A673 (cell line): Measurements from ENCODE around the gene SENP7. TPM values are rescaled to one million over a fixed set of nuclear protein-coding genes. Genes with fewer than 3 reads are reported as not detected.
A peak's percentile ranks its signal among the peaks of the same experiment; 100 is the strongest.

ENCODE experiments used
- BruUV-seq: library from RNA; stranded (reverse); fragments of 400-500 nt; replicated peaks from 2 replicates; lab custom pipeline; 2021; lab: Mats Ljungman, UMichigan
- CTCF ChIA-PET: fragments of 300-600 bp; sonication (Branson Sonifier 250); formaldehyde crosslinking; loops from one replicate; lab custom pipeline; 2022; ENCODE audit warnings: antibody characterized with exemption; lab: Charles Lee
- POLR2A ChIA-PET: fragments of 300-600 bp; sonication (Branson Sonifier 250); formaldehyde crosslinking; loops from one replicate; lab custom pipeline; 2022; ENCODE audit warnings: antibody characterized with exemption; ENCODE audit not compliant: low non-redundant PET; lab: Charles Lee
- DNase-seq: peaks from one replicate; pipeline ENCODE4 v3.0.0-alpha.2; 2015; ENCODE audit warnings: low spot score
- H3K27ac ChIP-seq: fragments of 200-600 bp; sonication (generic); 2 replicates; pipeline ENCODE4 v1.5.1; 2016; ENCODE audit warnings: mixed run types, low read depth, mild to moderate bottlenecking, mixed read lengths, antibody characterized with exemption, low read length; ENCODE audit not compliant: poor library complexity, severe bottlenecking
- H3K27me3 ChIP-seq: fragments of 200-600 bp; sonication (generic); replicated peaks from 2 replicates; pipeline ENCODE4 v1.6.1; 2017; ENCODE audit warnings: mixed run types, low read depth, mild to moderate bottlenecking, mixed read lengths, antibody characterized with exemption, low read length; ENCODE audit not compliant: insufficient read depth, poor library complexity
- H3K36me3 ChIP-seq: fragments of 200-600 bp; sonication (generic); 2 replicates; pipeline ENCODE4 v1.6.1; 2016; ENCODE audit warnings: mixed run types, mild to moderate bottlenecking, mixed read lengths, antibody characterized with exemption, low read length; ENCODE audit not compliant: insufficient read depth, poor library complexity, severe bottlenecking
- H3K4me1 ChIP-seq: fragments of 200-600 bp; sonication (generic); 2 replicates; pipeline ENCODE4 v1.6.1; 2017; ENCODE audit warnings: mixed run types, mild to moderate bottlenecking, mixed read lengths, antibody characterized with exemption, low read length; ENCODE audit not compliant: insufficient read depth, poor library complexity, severe bottlenecking
- H3K4me3 ChIP-seq: fragments of 200-600 bp; sonication (generic); 2 replicates; pipeline ENCODE4 v1.5.1; 2016; ENCODE audit warnings: low read depth, mixed run types, mild to moderate bottlenecking, mixed read lengths, low read length; ENCODE audit not compliant: poor library complexity, severe bottlenecking
- H3K9me3 ChIP-seq: fragments of 200-600 bp; sonication (generic); 2 replicates; pipeline ENCODE4 v1.6.1; 2016; ENCODE audit warnings: mixed run types, low read depth, mild to moderate bottlenecking, mixed read lengths, antibody characterized with exemption, low read length; ENCODE audit not compliant: poor library complexity, severe bottlenecking
- EZH2 ChIP-seq: fragments of 200-600 bp; sonication (generic); IDR thresholded peaks from 2 replicates; pipeline ENCODE4 v1.6.1; 2017; ENCODE audit warnings: borderline replicate concordance, low read depth, mild to moderate bottlenecking, mixed read lengths, antibody characterized with exemption, low read length; ENCODE audit not compliant: poor library complexity, severe bottlenecking
- intact Hi-C: fragments of 100-400 bp; cut with micrococcal nuclease; formaldehyde crosslinking; loops from one replicate; pipeline ENCODE4 v1.10.0; 2022; ENCODE audit not compliant: unreplicated experiment
- total RNA-seq: library from RNA; stranded (reverse); gene quantifications from 2 replicates; pipeline ENCODE4 v1.2.3, GENCODE V29; 2021
- TF ChIP-seq, protein P1 (sequence below): fragments of 300-800, 200-600 bp; sonication (generic); conservative IDR thresholded peaks from 2 replicates; pipeline ENCODE4 v1.5.1; 2017; ENCODE audit warnings: low read depth, mild to moderate bottlenecking, antibody characterized with exemption, low read length, moderate library complexity, mixed read lengths

The SENP7 gene
- total RNA-seq, 1 experiment from 2014 or later, result 10.2 TPM

DNA sequence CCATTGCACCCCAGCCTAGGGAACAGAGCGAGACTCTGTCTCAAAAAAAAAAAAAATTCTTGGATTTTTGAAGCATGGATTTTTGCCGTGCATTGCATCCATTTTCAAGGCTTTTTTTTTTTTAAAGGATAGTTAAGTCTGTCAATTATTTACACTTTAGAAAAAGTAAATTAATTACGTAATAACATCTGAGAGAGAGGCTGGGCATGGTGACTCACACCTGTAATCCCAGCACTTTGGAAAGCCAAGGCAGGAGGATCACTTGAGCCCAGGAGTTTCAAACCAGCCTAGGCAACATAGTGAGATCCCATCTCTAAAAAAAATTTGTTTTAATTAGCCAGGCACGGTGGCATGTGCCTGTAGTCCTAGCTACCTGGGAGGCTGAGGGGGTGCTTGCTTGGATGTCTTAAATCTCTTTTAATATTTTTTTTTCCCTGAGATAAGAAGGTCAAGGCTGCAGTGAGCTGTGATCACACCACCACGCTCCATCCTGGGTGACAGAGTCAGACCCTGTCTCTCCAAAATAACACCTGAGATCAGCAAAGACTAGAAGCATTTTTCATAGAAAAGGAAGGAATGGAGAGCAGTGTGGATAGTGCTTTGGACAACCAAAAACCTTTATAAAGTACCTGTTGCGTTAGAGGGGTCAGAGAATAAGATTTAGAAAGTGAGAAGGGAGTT is 6.8 kb upstream of the SENP7 start:
- BruUV-seq, result no TSS peak
- Histone ChIP-seq H3K27me3 (no peaks in the 10 kb centered on the region), H3K4me3 (no peak overlapping the region), H3K4me1 (no peaks in the 10 kb centered on the region), H3K36me3 (no peaks in the 10 kb centered on the region), H3K27ac (no peak overlapping the region), H3K9me3 (no peaks in the 10 kb centered on the region)
- ChIA-PET CTCF (no interaction called here), POLR2A (no interaction called here)
- TF ChIP-seq, protein P1, sequence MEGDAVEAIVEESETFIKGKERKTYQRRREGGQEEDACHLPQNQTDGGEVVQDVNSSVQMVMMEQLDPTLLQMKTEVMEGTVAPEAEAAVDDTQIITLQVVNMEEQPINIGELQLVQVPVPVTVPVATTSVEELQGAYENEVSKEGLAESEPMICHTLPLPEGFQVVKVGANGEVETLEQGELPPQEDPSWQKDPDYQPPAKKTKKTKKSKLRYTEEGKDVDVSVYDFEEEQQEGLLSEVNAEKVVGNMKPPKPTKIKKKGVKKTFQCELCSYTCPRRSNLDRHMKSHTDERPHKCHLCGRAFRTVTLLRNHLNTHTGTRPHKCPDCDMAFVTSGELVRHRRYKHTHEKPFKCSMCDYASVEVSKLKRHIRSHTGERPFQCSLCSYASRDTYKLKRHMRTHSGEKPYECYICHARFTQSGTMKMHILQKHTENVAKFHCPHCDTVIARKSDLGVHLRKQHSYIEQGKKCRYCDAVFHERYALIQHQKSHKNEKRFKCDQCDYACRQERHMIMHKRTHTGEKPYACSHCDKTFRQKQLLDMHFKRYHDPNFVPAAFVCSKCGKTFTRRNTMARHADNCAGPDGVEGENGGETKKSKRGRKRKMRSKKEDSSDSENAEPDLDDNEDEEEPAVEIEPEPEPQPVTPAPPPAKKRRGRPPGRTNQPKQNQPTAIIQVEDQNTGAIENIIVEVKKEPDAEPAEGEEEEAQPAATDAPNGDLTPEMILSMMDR, result no peak
- TF ChIP-seq EZH2, result no peak
- DNase-seq, result no peak
- intact Hi-C loops, result loop anchor here (10.0 kb wide), 1 partner anchor 295 kb away; no protein-coding TSS in a partner anchor

DNA sequence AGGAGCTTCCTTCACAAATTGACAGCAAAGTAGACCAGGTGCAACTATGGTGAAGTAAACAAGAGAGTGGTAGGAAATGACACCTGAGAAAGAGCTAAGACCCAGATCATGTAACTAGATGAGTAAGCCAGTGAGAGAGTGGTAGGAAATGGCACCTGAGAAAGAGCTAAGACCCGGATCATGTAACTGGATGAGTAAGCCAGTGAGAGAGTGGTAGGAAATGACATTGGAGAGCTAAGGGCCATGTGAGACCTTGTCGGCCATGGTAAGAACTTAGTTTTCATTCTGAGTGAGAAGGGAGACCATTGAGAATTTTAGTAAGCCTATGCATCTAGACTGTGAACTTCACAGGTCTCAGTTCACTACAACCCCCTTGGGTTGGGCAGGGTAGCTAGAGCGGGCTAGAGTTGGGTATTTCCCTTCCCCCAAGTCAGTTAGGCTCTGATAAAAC is 5.4 kb upstream of the SENP7 start:
- TF ChIP-seq EZH2, result no peak
- TF ChIP-seq, protein P1, result no peak
- H3K36me3 ChIP-seq, result no peaks in the 10 kb centered on the region
- no peak overlapping the region for H3K27ac ChIP-seq
- BruUV-seq, result no TSS peak
- H3K27me3 ChIP-seq, result no peaks in the 10 kb centered on the region
- peaks cover 5% of the 10 kb centered on the region for H3K4me1 ChIP-seq
- no peak overlapping the region for H3K4me3 ChIP-seq
- ChIA-PET POLR2A (no interaction called here), CTCF (no interaction called here)
- intact Hi-C loops, result loop anchor here (10.0 kb wide), 1 partner anchor 294 kb away; no protein-coding TSS in a partner anchor
- DNase-seq, result no peak
- H3K9me3 ChIP-seq, result no peaks in the 10 kb centered on the region

DNA sequence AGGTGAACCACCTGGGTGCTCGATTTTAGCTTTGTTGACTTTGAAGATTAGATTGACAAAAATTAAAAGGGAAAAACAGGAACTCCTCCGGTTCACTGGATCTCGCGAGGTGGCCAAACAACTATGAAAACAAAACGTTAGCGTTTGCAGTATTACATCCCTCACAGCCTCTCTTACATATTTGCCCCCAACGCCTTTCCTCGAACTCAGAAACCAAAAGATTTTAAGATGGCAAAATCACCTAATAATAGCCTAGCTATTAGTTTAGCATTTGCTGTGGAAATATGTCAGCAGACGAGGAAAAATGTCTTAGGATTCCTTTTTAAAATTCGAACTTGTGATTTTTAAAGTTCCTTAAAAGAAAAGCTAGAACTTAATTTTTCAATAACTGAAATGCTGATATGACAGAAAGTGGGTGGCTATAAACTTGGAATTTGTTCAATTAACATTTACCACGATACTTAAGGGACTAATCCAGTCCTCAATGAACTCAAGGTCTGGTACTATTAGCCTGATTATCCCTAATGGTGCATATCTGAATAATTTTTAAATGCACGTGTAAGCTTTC is 491 bp upstream of the SENP7 start:
- POLR2A ChIA-PET, result no interaction called here
- Histone ChIP-seq H3K27me3 (no peaks in the 10 kb centered on the region), H3K36me3 (no peaks in the 10 kb centered on the region), H3K27ac (peak overlapping the region; percentile 76), H3K4me3 (peak overlapping the region; percentile 73), H3K9me3 (no peaks in the 10 kb centered on the region), H3K4me1 (peaks cover 5% of the 10 kb centered on the region)
- CTCF ChIA-PET, result interaction anchor here (0.6 kb wide), 1 partner anchor 80 kb away, joined by 4 read pairs; no protein-coding TSS in a partner anchor
- no peak for DNase-seq
- TF ChIP-seq, protein P1, result no peak
- no peak for TF ChIP-seq EZH2
- TSS peak; percentile 99 for BruUV-seq
- intact Hi-C loops, result loop anchor here (10.0 kb wide), 1 partner anchor 289 kb away; no protein-coding TSS in a partner anchor
